HCT116 (cell line): ENCODE data around the gene ABI1. TPM values are rescaled to one million over a fixed set of nuclear protein-coding genes. Genes with fewer than 3 reads are reported as not detected.

Experiments
- ATAC-seq: fragments of 200-7000 bp; cut with Tn5 transposase; 2 replicates; pipeline ENCODE4 v1.9.1; 2020; ENCODE audit warnings: mild to moderate bottlenecking, moderate library complexity
- BruUV-seq: library from RNA; stranded (reverse); fragments of 400-500 nt; replicated peaks from 2 replicates; lab custom pipeline; 2021; lab: Mats Ljungman, UMichigan
- CTCF ChIA-PET: fragments of 300-600 bp; sonication (Branson Sonifier 250); formaldehyde crosslinking; loops from one replicate; lab custom pipeline; 2021; ENCODE audit warnings: antibody characterized with exemption; lab: Charles Lee
- POLR2A ChIA-PET: fragments of 300-600, 350-600 bp; sonication (Branson Sonifier 250); formaldehyde crosslinking; loops from one replicate; lab custom pipeline; 2021; ENCODE audit warnings: antibody characterized with exemption; lab: Charles Lee
- RAD21 ChIA-PET, 2 experiments: fragments of 300-600 bp; sonication (Branson Sonifier 250); formaldehyde crosslinking; loops; one replicate each; lab custom pipeline; 2023; ENCODE audit warnings: low total read pairs in 2 of 2; ENCODE audit not compliant: uncharacterized antibody in 2 of 2, unreplicated experiment in 2 of 2, low non-redundant PET in 1 of 2; lab: Charles Lee
- DNase-seq: peaks from one replicate; pipeline ENCODE4 v3.0.0-alpha.2; 2010; ENCODE audit warnings: low read depth, low spot score
- H2AFZ ChIP-seq: fragments of 200-600 bp; shearing (Covaris generic), sonication (generic); 2 replicates; pipeline ENCODE4 v1.6.1; 2017; ENCODE audit warnings: low read depth, mixed run types, mixed read lengths, antibody characterized with exemption, low read length; ENCODE audit not compliant: poor library complexity, severe bottlenecking
- H3K27ac ChIP-seq: 2 replicates; pipeline ENCODE4 v1.5.1; 2012; ENCODE audit warnings: low read depth, low read length
- H3K27me3 ChIP-seq: fragments of 200-600 bp; sonication (generic); 2 replicates; pipeline ENCODE4 v1.6.1; 2016; ENCODE audit warnings: mixed run types, low read length, mixed read lengths; ENCODE audit not compliant: insufficient read depth
- H3K36me3 ChIP-seq, 2 experiments: fragments of 200-500 bp in 1 of 2; fragments of 200-600 bp in 1 of 2; sonication (Bioruptor generic) in 1 of 2; sonication (generic) in 1 of 2; 2 replicates each; pipeline versions ENCODE4 v1.5.1 to v1.6.1; 2014 to 2016; ENCODE audit warnings: low read length in 2 of 2, inconsistent platforms in 1 of 2, mixed read lengths in 1 of 2, mixed run types in 1 of 2; ENCODE audit not compliant: insufficient read depth in 2 of 2, control insufficient read depth in 1 of 2
- H3K4me1 ChIP-seq, 2 experiments: fragments of 200-600 bp in 1 of 2; sonication (generic) in 1 of 2; 2 replicates each; pipeline versions ENCODE4 v1.5.1 to v1.6.1; 2012 to 2017; ENCODE audit warnings: low read length in 2 of 2, inconsistent platforms in 1 of 2, mild to moderate bottlenecking in 1 of 2, mixed read lengths in 1 of 2, mixed run types in 1 of 2, moderate library complexity in 1 of 2; ENCODE audit not compliant: insufficient read depth in 2 of 2, control insufficient read depth in 1 of 2
- H3K4me2 ChIP-seq: fragments of 200-600 bp; sonication (generic); 2 replicates; pipeline ENCODE4 v1.6.1; 2017; ENCODE audit warnings: mixed run types, low read length, mixed read lengths
- H3K4me3 ChIP-seq, 2 experiments: fragments of 200-600 bp in 1 of 2; sonication (generic) in 1 of 2; replicated peaks in 1 of 2; 2 replicates each; pipeline ENCODE4 v1.5.1; 2011 to 2016; ENCODE audit warnings: low read length in 2 of 2, control low read depth in 1 of 2, low read depth in 1 of 2, mild to moderate bottlenecking in 1 of 2, mixed read lengths in 1 of 2, mixed run types in 1 of 2
- H3K79me2 ChIP-seq: fragments of 200-600 bp; sonication (generic); 2 replicates; pipeline ENCODE4 v1.6.1; 2017; ENCODE audit warnings: mild to moderate bottlenecking, mixed run types, low read length, moderate library complexity, mixed read lengths; ENCODE audit not compliant: insufficient read depth
- H3K9ac ChIP-seq: fragments of 200-600 bp; sonication (generic); 2 replicates; pipeline ENCODE4 v1.6.1; 2016; ENCODE audit warnings: low read length, mixed read lengths
- H3K9me2 ChIP-seq: fragments of 200-600 bp; sonication (generic), shearing (Covaris generic); 2 replicates; pipeline ENCODE4 v1.6.1; 2017; ENCODE audit warnings: mixed run types, mild to moderate bottlenecking, moderate library complexity; ENCODE audit not compliant: insufficient read depth
- H3K9me3 ChIP-seq, 2 experiments: fragments of 200-500 bp in 1 of 2; fragments of 200-600 bp in 1 of 2; sonication (Bioruptor generic) in 1 of 2; sonication (generic) in 1 of 2; 2 replicates each; pipeline ENCODE4 v1.6.1; 2014 to 2017; ENCODE audit warnings: low read length in 2 of 2, mixed read lengths in 2 of 2, inconsistent platforms in 1 of 2, low read depth in 1 of 2, mild to moderate bottlenecking in 1 of 2, mixed run types in 1 of 2, moderate library complexity in 1 of 2; ENCODE audit not compliant: control insufficient read depth in 1 of 2, insufficient read depth in 1 of 2
- H4K20me1 ChIP-seq: fragments of 200-600 bp; sonication (generic), shearing (Covaris generic); 2 replicates; pipeline ENCODE4 v1.6.1; 2017; ENCODE audit warnings: mixed run types, mild to moderate bottlenecking, moderate library complexity; ENCODE audit not compliant: insufficient read depth
- CEBPB ChIP-seq: IDR thresholded peaks from 2 replicates; pipeline ENCODE4 v1.6.1; 2012; ENCODE audit warnings: low read depth
- EGR1 ChIP-seq: IDR thresholded peaks from 2 replicates; pipeline ENCODE4 v1.6.1; 2012; ENCODE audit warnings: low read depth
- EZH2phosphoT487 ChIP-seq: fragments of 200-600 bp; IDR thresholded peaks from 2 replicates; pipeline ENCODE4 v1.6.1; 2018; ENCODE audit warnings: antibody characterized with exemption, borderline replicate concordance
- SIN3A ChIP-seq: IDR thresholded peaks from 2 replicates; pipeline ENCODE4 v1.6.1; 2012; ENCODE audit warnings: low read depth
- TCF7L2 ChIP-seq: IDR thresholded peaks from 2 replicates; pipeline ENCODE4 v1.7.0; 2011; ENCODE audit warnings: borderline replicate concordance, inconsistent platforms; ENCODE audit not compliant: insufficient read depth, insufficient read length; ENCODE audit errors: extremely low read depth
- YY1 ChIP-seq: IDR thresholded peaks from 2 replicates; pipeline ENCODE4 v1.6.1; 2011; ENCODE audit warnings: low read length, low read depth, moderate library complexity, mild to moderate bottlenecking; ENCODE audit not compliant: insufficient replicate concordance; ENCODE audit errors: extremely low read depth
- ZFX ChIP-seq: fragments of 450-650 bp; IDR thresholded peaks from 2 replicates; pipeline ENCODE4 v1.6.1; 2017
- ZNF274 ChIP-seq: fragments of 200-500 bp; sonication (Bioruptor generic); IDR thresholded peaks from 2 replicates; pipeline ENCODE4 v1.6.1; 2014; ENCODE audit warnings: mild to moderate bottlenecking, low read depth, low read length, inconsistent platforms
- intact Hi-C: fragments of 100-400 bp; cut with micrococcal nuclease; formaldehyde crosslinking; loops from 2 replicates; pipeline ENCODE4 v1.10.0; 2022
- total RNA-seq: library from RNA; stranded (reverse); gene quantifications from one replicate; pipeline ENCODE4 v1.2.1, GENCODE V29; 2021; ENCODE audit not compliant: unreplicated experiment
- TF ChIP-seq, protein P1 (sequence below): IDR thresholded peaks from 2 replicates; pipeline ENCODE4 v1.6.1; 2012
- TF ChIP-seq, protein P2 (sequence below), 3 experiments: fragments of 200-600 bp in 1 of 3; sonication (generic) in 1 of 3; IDR thresholded peaks in 2 of 3; conservative IDR thresholded peaks in 1 of 3; 2 replicates each; pipeline ENCODE4 v1.5.1; 2012 to 2017; ENCODE audit warnings: low read depth in 2 of 3, low read length in 2 of 3, antibody characterized with exemption in 1 of 3, borderline replicate concordance in 1 of 3, control low read depth in 1 of 3, mild to moderate bottlenecking in 1 of 3, mixed read lengths in 1 of 3, mixed run types in 1 of 3, moderate library complexity in 1 of 3; ENCODE audit not compliant: insufficient read depth in 1 of 3

The ABI1 gene
- total RNA-seq, 1 experiment from 2014 or later: 34.8 TPM

GRCh38 chr10:26803849-26804248 is 56.9 kb downstream of the ABI1 start:
- ATAC-seq (no peak), DNase-seq (no peak)
- RAD21 ChIA-PET: no interaction called here
- H3K27ac ChIP-seq: no peak overlapping the region
- no peaks in the 10 kb centered on the region for H3K9me3 ChIP-seq
- no peak overlapping the region for H3K4me2 ChIP-seq
- H3K9ac ChIP-seq: no peak overlapping the region
- no peaks in the 10 kb centered on the region for H3K36me3 ChIP-seq
- H3K4me1 ChIP-seq: no peaks in the 10 kb centered on the region
- no peaks in the 10 kb centered on the region for H3K27me3 ChIP-seq
- CTCF ChIA-PET: no interaction called here
- POLR2A ChIA-PET: no interaction called here
- no TSS peak for BruUV-seq
- H3K9me2 ChIP-seq: no peaks in the 10 kb centered on the region
- no peak overlapping the region for H2AFZ ChIP-seq
- peaks cover 35% of the 10 kb centered on the region for H3K79me2 ChIP-seq
- no peak overlapping the region for H3K4me3 ChIP-seq
- intact Hi-C loops: no loop called here
- TF ChIP-seq ZNF274 (no peak), EZH2phosphoT487 (no peak), YY1 (no peak), SIN3A (no peak), CEBPB (no peak), ZFX (no peak), EGR1 (no peak), TCF7L2 (no peak)
- TF ChIP-seq, protein P1, sequence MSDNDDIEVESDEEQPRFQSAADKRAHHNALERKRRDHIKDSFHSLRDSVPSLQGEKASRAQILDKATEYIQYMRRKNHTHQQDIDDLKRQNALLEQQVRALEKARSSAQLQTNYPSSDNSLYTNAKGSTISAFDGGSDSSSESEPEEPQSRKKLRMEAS: no peak
- TF ChIP-seq, protein P2, sequence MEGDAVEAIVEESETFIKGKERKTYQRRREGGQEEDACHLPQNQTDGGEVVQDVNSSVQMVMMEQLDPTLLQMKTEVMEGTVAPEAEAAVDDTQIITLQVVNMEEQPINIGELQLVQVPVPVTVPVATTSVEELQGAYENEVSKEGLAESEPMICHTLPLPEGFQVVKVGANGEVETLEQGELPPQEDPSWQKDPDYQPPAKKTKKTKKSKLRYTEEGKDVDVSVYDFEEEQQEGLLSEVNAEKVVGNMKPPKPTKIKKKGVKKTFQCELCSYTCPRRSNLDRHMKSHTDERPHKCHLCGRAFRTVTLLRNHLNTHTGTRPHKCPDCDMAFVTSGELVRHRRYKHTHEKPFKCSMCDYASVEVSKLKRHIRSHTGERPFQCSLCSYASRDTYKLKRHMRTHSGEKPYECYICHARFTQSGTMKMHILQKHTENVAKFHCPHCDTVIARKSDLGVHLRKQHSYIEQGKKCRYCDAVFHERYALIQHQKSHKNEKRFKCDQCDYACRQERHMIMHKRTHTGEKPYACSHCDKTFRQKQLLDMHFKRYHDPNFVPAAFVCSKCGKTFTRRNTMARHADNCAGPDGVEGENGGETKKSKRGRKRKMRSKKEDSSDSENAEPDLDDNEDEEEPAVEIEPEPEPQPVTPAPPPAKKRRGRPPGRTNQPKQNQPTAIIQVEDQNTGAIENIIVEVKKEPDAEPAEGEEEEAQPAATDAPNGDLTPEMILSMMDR (IDR thresholded peaks at IDR 0.05 in 2 of 3, conservative IDR thresholded peaks at IDR 0.05 in 1 of 3; ENCODE audit: borderline replicate concordance in 1 of 3, insufficient read depth in 1 of 3, low read depth in 2 of 3, low read length in 2 of 3): no peak
- H4K20me1 ChIP-seq: no peaks in the 10 kb centered on the region
